Measurements from ENCODE around the gene KRT74. TPM values are rescaled to one million over a fixed set of nuclear protein-coding genes. Genes with fewer than 3 reads are reported as not detected.
A peak's percentile ranks its signal among the peaks of the same experiment; 100 is the strongest.
"Not testable (repeated sequence)": the region's sequence is repeated elsewhere in the genome, so short reads cannot be mapped to it uniquely, and the experiment has no call there.

The KRT74 gene
- total RNA-seq, 2 experiments from 2014 or later: not detected

GRCh38 chr12:52594237-52594636 is 20.6 kb upstream of the KRT74 start:
- H3K27me3 Mint-ChIP-seq: peaks cover 12% of the 10 kb centered on the region
- H3K36me3 Mint-ChIP-seq; H3K4me3 Mint-ChIP-seq; ATAC-seq (ENCODE audit: low read depth); POLR2A ChIA-PET; DNase-seq; H3K4me1 Mint-ChIP-seq; H3K27ac Mint-ChIP-seq; H3K9me3 Mint-ChIP-seq: not testable (repeated sequence)

GRCh38 chr12:52591521-52591920 is 17.9 kb upstream of the KRT74 start:
- no peaks in the 10 kb centered on the region for H3K36me3 Mint-ChIP-seq
- peaks cover 6% of the 10 kb centered on the region for H3K4me1 Mint-ChIP-seq
- no peak overlapping the region for H3K27ac Mint-ChIP-seq
- H3K9me3 Mint-ChIP-seq: no peaks in the 10 kb centered on the region
- DNase-seq (no peak), ATAC-seq (ENCODE audit: low read depth) (no peak)
- H3K27me3 Mint-ChIP-seq: peaks cover 7% of the 10 kb centered on the region
- no peak overlapping the region for H3K4me3 Mint-ChIP-seq
- POLR2A ChIA-PET: no interaction called here

- no peak for DNase-seq
- no peak overlapping the region for H3K4me3 Mint-ChIP-seq
- no peak for ATAC-seq (ENCODE audit: low read depth)
- no peaks in the 10 kb centered on the region for H3K27me3 Mint-ChIP-seq
- POLR2A ChIA-PET: no interaction called here
- no peaks in the 10 kb centered on the region for H3K36me3 Mint-ChIP-seq
- H3K27ac Mint-ChIP-seq: no peak overlapping the region
- no peaks in the 10 kb centered on the region for H3K9me3 Mint-ChIP-seq
- peaks cover 21% of the 10 kb centered on the region for H3K4me1 Mint-ChIP-seq
Observed at GRCh38 chr12:52590021-52590420, 16.4 kb upstream of the KRT74 start.

GRCh38 chr12:52587563-52587962 is 13.9 kb upstream of the KRT74 start:
- peaks cover 2% of the 10 kb centered on the region for H3K27me3 Mint-ChIP-seq
- POLR2A ChIA-PET: no interaction called here
- H3K4me1 Mint-ChIP-seq: peaks cover 27% of the 10 kb centered on the region
- no peak overlapping the region for H3K4me3 Mint-ChIP-seq
- no peak overlapping the region for H3K27ac Mint-ChIP-seq
- no peaks in the 10 kb centered on the region for H3K36me3 Mint-ChIP-seq
- no peak for DNase-seq
- ATAC-seq (ENCODE audit: low read depth): no peak
- H3K9me3 Mint-ChIP-seq: no peaks in the 10 kb centered on the region

GRCh38 chr12:52585946-52586345 is 12.3 kb upstream of the KRT74 start:
- DNase-seq (peak; percentile 60), ATAC-seq (ENCODE audit: low read depth) (peak; percentile 88)
- Mint-ChIP-seq H3K27ac (peak overlapping the region; percentile 46), H3K27me3 (peaks cover 5% of the 10 kb centered on the region), H3K9me3 (no peaks in the 10 kb centered on the region), H3K4me1 (peaks cover 27% of the 10 kb centered on the region), H3K36me3 (no peaks in the 10 kb centered on the region), H3K4me3 (peak overlapping the region; percentile 42)
- POLR2A ChIA-PET: interaction anchor here (1.0 to 1.6 kb wide), 3 partner anchors 250 to 294 kb away, joined by 3 to 5 read pairs (median 4); no protein-coding TSS in a partner anchor

GRCh38 chr12:52585066-52585465 is 11.4 kb upstream of the KRT74 start:
- Mint-ChIP-seq H3K27me3 (peaks cover 7% of the 10 kb centered on the region), H3K9me3 (no peaks in the 10 kb centered on the region), H3K27ac (peak overlapping the region; percentile 13), H3K4me3 (no peak overlapping the region), H3K36me3 (no peaks in the 10 kb centered on the region), H3K4me1 (peaks cover 29% of the 10 kb centered on the region)
- POLR2A ChIA-PET: interaction anchor here (1.2 to 1.6 kb wide), 2 partner anchors 289 to 295 kb away, joined by 3 to 5 read pairs; no protein-coding TSS in a partner anchor
- ATAC-seq (ENCODE audit: low read depth) (no peak), DNase-seq (no peak)

GRCh38 chr12:52584156-52584682 is 10.6 kb upstream of the KRT74 start:
- ATAC-seq (ENCODE audit: low read depth): no peak
- H3K4me1 Mint-ChIP-seq: peaks cover 29% of the 10 kb centered on the region
- no peak for DNase-seq
- POLR2A ChIA-PET: interaction anchor here (1.6 kb wide), 1 partner anchor 290 kb away, joined by 5 read pairs; no protein-coding TSS in a partner anchor
- no peak overlapping the region for H3K4me3 Mint-ChIP-seq
- no peaks in the 10 kb centered on the region for H3K9me3 Mint-ChIP-seq
- no peak overlapping the region for H3K27ac Mint-ChIP-seq
- no peaks in the 10 kb centered on the region for H3K36me3 Mint-ChIP-seq
- peaks cover 11% of the 10 kb centered on the region for H3K27me3 Mint-ChIP-seq

- POLR2A ChIA-PET: no interaction called here
Observed at GRCh38 chr12:52582971-52583456, 9.4 kb upstream of the KRT74 start.

GRCh38 chr12:52582486-52582885 is 8.8 kb upstream of the KRT74 start:
- DNase-seq: no peak
- no peak for ATAC-seq (ENCODE audit: low read depth)
- peaks cover 11% of the 10 kb centered on the region for H3K27me3 Mint-ChIP-seq
- no peak overlapping the region for H3K27ac Mint-ChIP-seq
- POLR2A ChIA-PET: no interaction called here
- H3K9me3 Mint-ChIP-seq: no peaks in the 10 kb centered on the region
- peaks cover 29% of the 10 kb centered on the region for H3K4me1 Mint-ChIP-seq
- H3K4me3 Mint-ChIP-seq: no peak overlapping the region
- H3K36me3 Mint-ChIP-seq: no peaks in the 10 kb centered on the region

More at GRCh38 chr12:52582971-52583456, 9.4 kb upstream of the KRT74 start:
- Mint-ChIP-seq H3K4me1 (peaks cover 29% of the 10 kb centered on the region), H3K27me3 (peaks cover 11% of the 10 kb centered on the region), H3K4me3 (no peak overlapping the region), H3K27ac (no peak overlapping the region), H3K36me3 (no peaks in the 10 kb centered on the region), H3K9me3 (no peaks in the 10 kb centered on the region)
- DNase-seq: peak; percentile 64
- peak; percentile 48 for ATAC-seq (ENCODE audit: low read depth)

GRCh38 chr12:52581481-52581880 is 7.8 kb upstream of the KRT74 start:
- Mint-ChIP-seq H3K27ac (no peak overlapping the region), H3K4me1 (peaks cover 22% of the 10 kb centered on the region), H3K4me3 (no peak overlapping the region), H3K36me3 (no peaks in the 10 kb centered on the region), H3K9me3 (no peaks in the 10 kb centered on the region), H3K27me3 (peaks cover 13% of the 10 kb centered on the region)
- ATAC-seq (ENCODE audit: low read depth): no peak
- POLR2A ChIA-PET: no interaction called here
- no peak for DNase-seq

- ATAC-seq (ENCODE audit: low read depth): no peak
- Mint-ChIP-seq H3K27ac (no peak overlapping the region), H3K27me3 (peaks cover 13% of the 10 kb centered on the region), H3K4me1 (peaks cover 18% of the 10 kb centered on the region), H3K36me3 (no peaks in the 10 kb centered on the region), H3K4me3 (no peak overlapping the region), H3K9me3 (no peaks in the 10 kb centered on the region)
- POLR2A ChIA-PET: no interaction called here
- peak; percentile 11 for DNase-seq
Observed at GRCh38 chr12:52581066-52581465, 7.4 kb upstream of the KRT74 start.

GRCh38 chr12:52580496-52580895 is 6.9 kb upstream of the KRT74 start:
- Mint-ChIP-seq H3K4me1 (peaks cover 13% of the 10 kb centered on the region), H3K9me3 (no peaks in the 10 kb centered on the region), H3K36me3 (no peaks in the 10 kb centered on the region), H3K27ac (no peak overlapping the region), H3K27me3 (peaks cover 13% of the 10 kb centered on the region), H3K4me3 (no peak overlapping the region)
- DNase-seq (peak; percentile 10), ATAC-seq (ENCODE audit: low read depth) (no peak)
- POLR2A ChIA-PET: no interaction called here

GRCh38 chr12:52579468-52580465 is 6.1 kb upstream of the KRT74 start:
- Mint-ChIP-seq H3K9me3 (no peaks in the 10 kb centered on the region), H3K36me3 (no peaks in the 10 kb centered on the region), H3K27ac (no peak overlapping the region), H3K4me3 (no peak overlapping the region), H3K4me1 (peaks cover 7% of the 10 kb centered on the region), H3K27me3 (peaks cover 13% of the 10 kb centered on the region)
- POLR2A ChIA-PET: no interaction called here
- DNase-seq: peak; percentile 10
- ATAC-seq (ENCODE audit: low read depth): no peak
